PC-3 (cell line): ENCODE data around the gene SCAANT1. TPM values are rescaled to one million over a fixed set of nuclear protein-coding genes. Genes with fewer than 3 reads are reported as not detected.

Experiments
- ATAC-seq: fragments of 200-7000 bp; cut with Tn5 transposase; 2 replicates; pipeline ENCODE4 v1.9.1; 2020; ENCODE audit warnings: mild to moderate bottlenecking, moderate library complexity
- BruUV-seq: library from RNA; stranded (reverse); fragments of 400-500 nt; replicated peaks from 2 replicates; lab custom pipeline; 2021; lab: Mats Ljungman, UMichigan
- CTCF ChIA-PET: fragments of 300-600 bp; sonication (Branson Sonifier 250); formaldehyde crosslinking; loops from one replicate; lab custom pipeline; 2022; ENCODE audit warnings: antibody characterized with exemption; lab: Charles Lee
- POLR2A ChIA-PET: fragments of 300-600 bp; sonication (Branson Sonifier 250); formaldehyde crosslinking; loops from one replicate; lab custom pipeline; 2022; ENCODE audit warnings: antibody characterized with exemption; ENCODE audit not compliant: unreplicated experiment; lab: Charles Lee
- DNase-seq: peaks from one replicate; pipeline ENCODE4 v3.0.0-alpha.2; 2015
- H2AFZ ChIP-seq: fragments of 300-600 bp; sonication (generic); 2 replicates; pipeline ENCODE4 v1.6.0; 2016; ENCODE audit warnings: antibody characterized with exemption, low read length
- H3F3A ChIP-seq: fragments of 300-600 bp; sonication (generic); one replicate; pipeline ENCODE4 v1.6.0; 2017; ENCODE audit warnings: antibody characterized with exemption, low read length, control low read depth, mild to moderate bottlenecking; ENCODE audit not compliant: unreplicated experiment
- H3K27ac ChIP-seq: fragments of 300-600 bp; sonication (generic); 2 replicates; pipeline ENCODE4 v1.5.1; 2016; ENCODE audit warnings: mild to moderate bottlenecking, low read length
- H3K27me3 ChIP-seq: fragments of 300-600 bp; sonication (generic); 2 replicates; pipeline ENCODE4 v1.6.1; 2016; ENCODE audit warnings: low read length, mixed read lengths
- H3K36me3 ChIP-seq: fragments of 300-600 bp; sonication (generic); 2 replicates; pipeline ENCODE4 v1.6.1; 2016; ENCODE audit warnings: low read depth, mixed run types, low read length, mixed read lengths
- H3K4me1 ChIP-seq: fragments of 300-600 bp; sonication (generic); 2 replicates; pipeline ENCODE4 v1.5.1; 2016; ENCODE audit warnings: low read length; ENCODE audit not compliant: insufficient read depth
- H3K4me2 ChIP-seq: fragments of 300-600 bp; sonication (generic); 2 replicates; pipeline ENCODE4 v1.6.0; 2016; ENCODE audit warnings: low read length
- H3K4me3 ChIP-seq: fragments of 300-600 bp; sonication (generic); 2 replicates; pipeline ENCODE4 v1.5.1; 2016; ENCODE audit warnings: mild to moderate bottlenecking, low read length, mixed read lengths
- H3K79me2 ChIP-seq: fragments of 300-600 bp; sonication (generic); 2 replicates; pipeline ENCODE4 v1.6.1; 2017; ENCODE audit warnings: low read length, mixed read lengths
- H3K9ac ChIP-seq: fragments of 300-600 bp; sonication (generic); 2 replicates; pipeline ENCODE4 v1.6.0; 2016; ENCODE audit warnings: mild to moderate bottlenecking, low read length
- H3K9me2 ChIP-seq: fragments of 300-600 bp; sonication (generic); replicated peaks from 2 replicates; pipeline ENCODE4 v1.6.1; 2016; ENCODE audit warnings: mixed run types, low read length, mixed read lengths
- H3K9me3 ChIP-seq: fragments of 300-600 bp; sonication (generic); 2 replicates; pipeline ENCODE4 v1.6.1; 2016; ENCODE audit warnings: low read length, mixed read lengths
- H4K20me1 ChIP-seq: fragments of 300-600 bp; sonication (generic); 2 replicates; pipeline ENCODE4 v1.6.1; 2016; ENCODE audit warnings: low read length, mixed read lengths
- EZH2 ChIP-seq: fragments of 300-600 bp; sonication (generic); IDR thresholded peaks from one replicate; pipeline ENCODE4 v1.6.1; 2017; ENCODE audit warnings: antibody characterized with exemption, mild to moderate bottlenecking, low read length; ENCODE audit not compliant: unreplicated experiment
- EZH2phosphoT487 ChIP-seq: fragments of 300-600 bp; sonication (generic); IDR thresholded peaks from 2 replicates; pipeline ENCODE4 v1.6.1; 2018; ENCODE audit warnings: mild to moderate bottlenecking, antibody characterized with exemption, low read length, borderline replicate concordance
- intact Hi-C: fragments of 100-400 bp; cut with micrococcal nuclease; formaldehyde crosslinking; loops from 2 replicates; pipeline ENCODE4 v1.9.0; 2023
- total RNA-seq: library from RNA; depleted of rRNA; stranded (reverse); fragments of >200 nt; gene quantifications from 2 replicates; pipeline ENCODE4 v1.2.3, GENCODE V29; 2014
- TF ChIP-seq, protein P1 (sequence below): fragments of 300-600 bp; sonication (generic); conservative IDR thresholded peaks from 2 replicates; pipeline ENCODE4 v1.5.1; 2017; ENCODE audit warnings: antibody characterized with exemption, low read depth, mild to moderate bottlenecking, low read length

The SCAANT1 gene
- total RNA-seq, 1 experiment from 2014 or later, result not detected

DNA sequence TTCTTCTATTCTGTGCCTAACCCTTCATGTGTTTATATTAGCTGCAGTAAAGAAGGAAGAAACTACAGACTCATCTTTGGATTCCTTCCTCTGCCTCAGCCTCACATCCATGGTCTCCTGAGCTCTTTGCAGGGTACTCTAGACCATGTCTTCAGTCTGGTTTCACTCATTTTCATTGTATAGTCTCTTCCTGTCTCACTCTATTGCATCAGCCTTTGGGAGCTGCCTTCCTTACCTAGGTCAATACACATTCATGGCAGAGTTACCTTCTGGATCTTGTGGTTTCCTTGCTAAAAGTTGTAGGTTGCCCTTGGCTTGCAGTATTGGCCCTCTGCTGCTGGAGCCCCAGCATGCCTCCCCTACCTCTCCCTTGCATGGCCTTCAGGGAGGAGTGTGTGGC is 31.5 kb upstream of the SCAANT1 start:
- Histone ChIP-seq H3F3A (no peaks in the 10 kb centered on the region), H3K9me3 (no peaks in the 10 kb centered on the region), H3K36me3 (no peaks in the 10 kb centered on the region), H3K4me3 (no peak overlapping the region), H3K9ac (no peak overlapping the region), H2AFZ (no peak overlapping the region), H4K20me1 (peaks cover 10% of the 10 kb centered on the region), H3K4me1 (peaks cover 15% of the 10 kb centered on the region), H3K27me3 (no peaks in the 10 kb centered on the region), H3K4me2 (no peak overlapping the region), H3K27ac (no peak overlapping the region), H3K79me2 (peaks cover 27% of the 10 kb centered on the region; the same call in 1 of the 2 replicates), H3K9me2 (no peaks in the 10 kb centered on the region)
- DNase-seq (no peak), ATAC-seq (no peak)
- ChIA-PET CTCF (no interaction called here), POLR2A (no interaction called here)
- TF ChIP-seq EZH2 (no peak), EZH2phosphoT487 (no peak)
- TF ChIP-seq, protein P1, sequence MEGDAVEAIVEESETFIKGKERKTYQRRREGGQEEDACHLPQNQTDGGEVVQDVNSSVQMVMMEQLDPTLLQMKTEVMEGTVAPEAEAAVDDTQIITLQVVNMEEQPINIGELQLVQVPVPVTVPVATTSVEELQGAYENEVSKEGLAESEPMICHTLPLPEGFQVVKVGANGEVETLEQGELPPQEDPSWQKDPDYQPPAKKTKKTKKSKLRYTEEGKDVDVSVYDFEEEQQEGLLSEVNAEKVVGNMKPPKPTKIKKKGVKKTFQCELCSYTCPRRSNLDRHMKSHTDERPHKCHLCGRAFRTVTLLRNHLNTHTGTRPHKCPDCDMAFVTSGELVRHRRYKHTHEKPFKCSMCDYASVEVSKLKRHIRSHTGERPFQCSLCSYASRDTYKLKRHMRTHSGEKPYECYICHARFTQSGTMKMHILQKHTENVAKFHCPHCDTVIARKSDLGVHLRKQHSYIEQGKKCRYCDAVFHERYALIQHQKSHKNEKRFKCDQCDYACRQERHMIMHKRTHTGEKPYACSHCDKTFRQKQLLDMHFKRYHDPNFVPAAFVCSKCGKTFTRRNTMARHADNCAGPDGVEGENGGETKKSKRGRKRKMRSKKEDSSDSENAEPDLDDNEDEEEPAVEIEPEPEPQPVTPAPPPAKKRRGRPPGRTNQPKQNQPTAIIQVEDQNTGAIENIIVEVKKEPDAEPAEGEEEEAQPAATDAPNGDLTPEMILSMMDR, result no peak
- intact Hi-C loops, result no loop called here
- no TSS peak for BruUV-seq

DNA sequence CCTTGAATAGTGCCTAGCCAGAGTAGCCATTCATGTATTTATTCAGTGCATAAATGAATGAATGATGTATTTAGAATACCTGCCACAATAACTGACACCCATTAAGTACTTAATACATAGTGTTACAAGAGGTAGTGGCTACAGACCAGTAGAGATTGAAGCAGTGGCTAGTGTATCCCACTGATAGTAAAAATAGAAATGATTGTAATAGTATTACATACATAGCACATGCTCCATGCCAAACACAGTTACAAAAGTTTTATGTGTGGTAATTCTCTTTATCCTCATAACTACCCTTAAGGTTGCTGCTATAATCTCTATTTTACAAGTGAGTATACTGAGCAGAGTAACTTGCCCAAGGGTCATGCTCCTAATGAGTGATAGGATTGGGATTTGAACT is 30.3 kb upstream of the SCAANT1 start:
- CTCF ChIA-PET, result no interaction called here

DNA sequence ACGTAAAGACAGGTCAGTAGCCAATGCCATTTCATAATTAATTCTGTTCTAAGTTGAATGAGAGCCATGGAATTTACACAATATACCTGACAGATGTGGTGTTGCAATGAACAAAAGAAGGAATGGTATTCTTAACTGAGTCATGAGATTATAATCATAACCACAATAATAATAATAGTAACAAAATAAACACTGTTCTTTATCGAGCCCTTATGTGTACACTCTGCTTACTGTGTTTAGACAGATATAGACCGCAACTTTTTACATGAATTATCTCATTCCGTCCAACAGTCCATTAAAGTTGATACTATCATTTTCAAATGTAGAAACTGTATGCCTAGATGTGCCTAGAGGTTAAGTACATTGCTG is 28.2 kb upstream of the SCAANT1 start:
- POLR2A ChIA-PET, result no interaction called here
- TF ChIP-seq EZH2, result no peak
- TF ChIP-seq, protein P1, result no peak
- no peak for TF ChIP-seq EZH2phosphoT487
- no peaks in the 10 kb centered on the region for H3F3A ChIP-seq
- no peak overlapping the region for H3K9ac ChIP-seq
- H3K79me2 ChIP-seq, result peaks cover 48% of the 10 kb centered on the region
- no peaks in the 10 kb centered on the region for H3K27me3 ChIP-seq
- H3K9me3 ChIP-seq, result no peaks in the 10 kb centered on the region
- peaks cover 43% of the 10 kb centered on the region for H3K4me1 ChIP-seq
- CTCF ChIA-PET, result no interaction called here
- ATAC-seq (peak; percentile 81), DNase-seq (peak; percentile 64)
- no peaks in the 10 kb centered on the region for H3K36me3 ChIP-seq
- no peaks in the 10 kb centered on the region for H3K9me2 ChIP-seq
- H3K4me3 ChIP-seq, result no peak overlapping the region
- intact Hi-C loops, result no loop called here
- H4K20me1 ChIP-seq, result peaks cover 22% of the 10 kb centered on the region
- no peak overlapping the region for H2AFZ ChIP-seq
- H3K4me2 ChIP-seq, result no peak overlapping the region
- no TSS peak for BruUV-seq
- H3K27ac ChIP-seq, result peak overlapping the region; percentile 54

More for the DNA sequence above, 30.3 kb upstream of the SCAANT1 start:
- ATAC-seq (no peak), DNase-seq (no peak)
- Histone ChIP-seq H4K20me1 (peaks cover 16% of the 10 kb centered on the region), H3K9me3 (no peaks in the 10 kb centered on the region), H3K4me3 (no peak overlapping the region), H3K4me2 (no peak overlapping the region), H2AFZ (no peak overlapping the region), H3K36me3 (no peaks in the 10 kb centered on the region), H3K9me2 (no peaks in the 10 kb centered on the region), H3K27ac (no peak overlapping the region), H3F3A (no peaks in the 10 kb centered on the region), H3K9ac (no peak overlapping the region), H3K79me2 (peaks cover 32% of the 10 kb centered on the region), H3K4me1 (peaks cover 26% of the 10 kb centered on the region), H3K27me3 (no peaks in the 10 kb centered on the region)
- intact Hi-C loops, result no loop called here
- TF ChIP-seq EZH2 (no peak), EZH2phosphoT487 (no peak)
- TF ChIP-seq, protein P1, result no peak
- POLR2A ChIA-PET, result no interaction called here
- BruUV-seq, result no TSS peak
